ENCODE measurements around the gene SYNJ1. TPM values are rescaled to one million over a fixed set of nuclear protein-coding genes. Genes with fewer than 3 reads are reported as not detected.
A peak's percentile ranks its signal among the peaks of the same experiment; 100 is the strongest.
"Not testable (repeated sequence)": the region's sequence is repeated elsewhere in the genome, so short reads cannot be mapped to it uniquely, and the experiment has no call there.

Gene SYNJ1
- total and polyA plus RNA-seq, 7 experiments from 2014 or later = 4.3 to 28.5 (median 22.1) TPM

DNA sequence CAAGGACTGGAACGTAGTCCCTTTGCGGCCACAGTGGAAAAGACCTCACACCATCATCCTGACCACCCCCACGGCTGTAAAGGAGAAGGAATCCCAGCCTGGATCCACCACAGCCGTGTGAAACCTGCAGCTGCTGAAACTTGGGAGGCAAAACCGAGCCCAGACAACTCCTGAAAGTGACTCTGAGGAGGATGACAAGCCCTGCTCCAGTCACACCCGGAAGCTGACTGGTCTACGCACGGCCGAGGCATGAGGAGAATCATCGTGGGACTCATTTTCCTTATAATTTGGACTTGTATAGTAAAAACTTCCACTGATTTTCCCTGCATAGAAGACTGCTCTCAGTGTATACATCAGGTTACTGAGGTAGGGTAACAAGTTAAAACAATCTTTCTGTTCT, 65.8 kb downstream of the SYNJ1 start:
- H3K27ac Mint-ChIP-seq; DNase-seq; H3K27ac ChIP-seq (ENCODE audit: low read depth, low read length); H3K27me3 ChIP-seq (ENCODE audit: control insufficient read depth in 2 of 2, insufficient read depth in 2 of 2, low read length in 2 of 2); ATAC-seq; H3K4me1 Mint-ChIP-seq; H3K9me3 ChIP-seq (ENCODE audit: control insufficient read depth in 2 of 3, low read length in 3 of 3); intact Hi-C loops (cut with micrococcal nuclease); H3K4me1 ChIP-seq (ENCODE audit: control insufficient read depth in 2 of 2, insufficient read depth in 2 of 2, low read length in 2 of 2); H3K27me3 Mint-ChIP-seq; H3K4me3 ChIP-seq (ENCODE audit: low read length); POLR2A ChIA-PET; H3K4me3 Mint-ChIP-seq: not testable (repeated sequence)
- H3K36me3 Mint-ChIP-seq = peaks cover 32 to 84% (median 61%) of the 10 kb centered on the region in 5 donors
- CTCF ChIA-PET = interaction anchor here (0.6 kb wide), 1 partner anchor 268 kb away, joined by 3 read pairs; no protein-coding TSS in a partner anchor
- H3K9me3 Mint-ChIP-seq = peaks cover 0 to 28% (median 13%) of the 10 kb centered on the region in 11 donors
- peaks cover 13 to 70% (median 21%) of the 10 kb centered on the region in 3 experiments for H3K36me3 ChIP-seq (ENCODE audit: control insufficient read depth in 2 of 3, insufficient read depth in 3 of 3, low read length in 3 of 3)

DNA sequence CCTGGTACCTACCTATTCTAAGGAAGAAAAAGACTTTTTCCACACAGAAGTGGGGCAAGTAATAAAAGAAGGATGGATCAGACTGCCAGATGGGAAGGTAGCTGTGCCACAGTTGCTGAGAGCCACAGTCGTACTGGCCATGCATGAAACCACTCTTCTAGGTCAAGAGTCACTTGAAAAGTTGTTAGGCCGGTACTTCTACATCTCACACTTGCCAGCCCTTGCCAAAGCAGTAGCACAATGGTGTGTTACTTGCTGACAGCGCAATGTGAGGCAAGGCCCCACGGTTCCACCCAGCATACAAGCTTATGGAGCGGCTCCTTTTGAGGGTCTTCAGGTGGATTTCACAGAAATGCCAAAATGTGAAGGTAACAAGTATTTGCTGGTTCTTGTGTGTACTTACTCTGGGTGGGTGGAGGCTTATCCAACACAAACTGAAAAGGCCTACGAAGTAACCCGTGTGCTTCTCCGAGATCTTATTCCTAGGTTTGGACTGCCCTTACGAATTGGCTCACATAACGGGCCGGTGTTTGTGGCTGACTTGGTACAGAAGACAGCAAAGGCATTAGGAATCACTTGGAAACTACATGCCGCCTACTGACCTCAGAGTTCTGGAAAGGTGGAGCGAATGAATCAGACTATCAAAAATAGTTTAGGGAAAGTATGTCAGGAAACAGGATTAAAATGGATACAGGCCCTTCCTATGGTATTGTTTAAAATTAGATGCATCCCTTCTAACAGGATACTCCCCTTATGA, 66.6 kb downstream of the SYNJ1 start:
- ATAC-seq; H3K4me3 ChIP-seq (ENCODE audit: low read length); intact Hi-C loops (cut with micrococcal nuclease); H3K27ac ChIP-seq (ENCODE audit: low read depth, low read length); H3K27ac Mint-ChIP-seq; H3K9me3 ChIP-seq (ENCODE audit: control insufficient read depth in 2 of 3, low read length in 3 of 3); DNase-seq; H3K27me3 ChIP-seq (ENCODE audit: control insufficient read depth in 2 of 2, insufficient read depth in 2 of 2, low read length in 2 of 2); POLR2A ChIA-PET; H3K27me3 Mint-ChIP-seq; CTCF ChIA-PET; H3K4me1 Mint-ChIP-seq; H3K4me1 ChIP-seq (ENCODE audit: control insufficient read depth in 2 of 2, insufficient read depth in 2 of 2, low read length in 2 of 2); H3K4me3 Mint-ChIP-seq: not testable (repeated sequence)
- H3K36me3 ChIP-seq (ENCODE audit: control insufficient read depth in 2 of 3, insufficient read depth in 3 of 3, low read length in 3 of 3) = peaks cover 13 to 74% (median 16%) of the 10 kb centered on the region in 3 experiments
- Mint-ChIP-seq H3K36me3 (peaks cover 36 to 88% (median 65%) of the 10 kb centered on the region in 5 donors), H3K9me3 (peaks cover 0 to 28% (median 13%) of the 10 kb centered on the region in 11 donors)

DNA sequence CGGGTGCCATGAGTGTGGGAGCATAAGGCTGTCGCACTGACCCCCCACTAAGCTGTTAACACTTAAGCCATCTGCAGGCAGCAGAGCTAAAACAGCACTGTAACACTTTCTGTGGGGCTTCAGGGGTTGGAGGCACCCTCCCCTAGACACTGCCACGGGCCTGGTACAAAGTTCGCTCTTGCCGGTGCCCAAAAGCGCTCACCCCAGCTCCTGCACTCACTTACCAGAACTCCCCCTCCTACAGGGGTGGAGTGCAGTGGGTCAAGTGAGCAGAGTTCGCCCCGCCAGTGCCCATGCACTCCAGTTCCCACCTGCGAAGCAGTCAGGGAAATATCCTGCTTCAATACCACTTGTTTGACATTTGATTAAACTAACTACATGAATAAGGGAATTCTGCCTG, 69.3 kb downstream of the SYNJ1 start:
- Mint-ChIP-seq H3K36me3 (peaks cover 9 to 65% (median 38%) of the 10 kb centered on the region in 5 donors), H3K27me3 (no peaks in the 10 kb centered on the region), H3K4me1 (no peaks in the 10 kb centered on the region), H3K4me3 (no peak overlapping the region), H3K27ac (peak overlapping the region in 2 of 9 donors; percentile 4 to 22), H3K9me3 (peaks cover 0 to 2% (median 0%) of the 10 kb centered on the region in 11 donors)
- DNase-seq (no peak), ATAC-seq (no peak)
- H3K4me1 ChIP-seq (ENCODE audit: control insufficient read depth in 2 of 2, insufficient read depth in 2 of 2, low read length in 2 of 2) = no peaks in the 10 kb centered on the region
- ChIA-PET POLR2A (no interaction called here), CTCF (interaction anchor here (0.6 to 1.4 kb wide), 2 partner anchors 168 to 284 kb away, joined by 3 to 5 read pairs; no protein-coding TSS in a partner anchor)
- intact Hi-C loops (cut with micrococcal nuclease) = no loop called here
- no peaks in the 10 kb centered on the region for H3K27me3 ChIP-seq (ENCODE audit: control insufficient read depth in 2 of 2, insufficient read depth in 2 of 2, low read length in 2 of 2)
- no peak overlapping the region for H3K27ac ChIP-seq (ENCODE audit: low read depth, low read length)
- no peaks in the 10 kb centered on the region for H3K9me3 ChIP-seq (ENCODE audit: control insufficient read depth in 2 of 3, low read length in 3 of 3)
- H3K4me3 ChIP-seq (ENCODE audit: low read length) = no peak overlapping the region
- peaks cover 0 to 56% (median 2%) of the 10 kb centered on the region in 3 experiments for H3K36me3 ChIP-seq (ENCODE audit: control insufficient read depth in 2 of 3, insufficient read depth in 3 of 3, low read length in 3 of 3)

DNA sequence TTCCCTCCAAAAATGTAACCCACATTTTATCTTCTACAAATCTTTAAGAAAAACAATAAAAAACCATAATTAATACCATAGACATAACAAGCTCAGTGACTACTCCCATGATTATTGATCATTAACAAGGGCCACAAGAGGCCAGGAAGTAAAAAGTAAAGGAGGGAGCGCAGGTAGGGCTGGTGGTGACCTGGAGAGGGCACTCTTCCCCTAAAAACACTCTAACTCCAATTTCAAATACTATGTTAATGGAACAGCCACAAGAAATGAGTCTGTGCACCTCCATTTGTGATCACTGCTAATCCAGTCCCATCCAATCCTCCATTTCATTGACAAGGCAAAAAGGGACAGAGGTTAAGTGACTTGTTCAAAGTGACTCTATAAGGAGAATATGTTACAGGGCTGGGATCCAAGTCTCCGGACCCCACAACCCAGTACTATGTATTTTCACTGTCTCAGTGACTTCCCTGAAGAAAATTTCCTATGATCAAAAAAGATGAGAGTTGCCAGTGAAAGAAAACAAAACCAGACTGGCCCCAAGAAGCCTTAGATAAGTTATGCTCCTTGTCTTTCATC, 74.4 kb downstream of the SYNJ1 start:
- CTCF ChIA-PET = interaction anchor here (1.1 kb wide), 1 partner anchor 173 kb away, joined by 4 read pairs; no protein-coding TSS in a partner anchor
- Mint-ChIP-seq H3K36me3 (peaks cover 5 to 41% (median 27%) of the 10 kb centered on the region in 5 donors), H3K9me3 (no peaks in the 10 kb centered on the region), H3K4me3 (no peak overlapping the region), H3K4me1 (peaks cover 0 to 12% (median 0%) of the 10 kb centered on the region in 7 donors), H3K27ac (no peak overlapping the region), H3K27me3 (no peaks in the 10 kb centered on the region)
- Histone ChIP-seq H3K27ac (ENCODE audit: low read depth, low read length) (no peak overlapping the region), H3K27me3 (ENCODE audit: control insufficient read depth in 2 of 2, insufficient read depth in 2 of 2, low read length in 2 of 2) (no peaks in the 10 kb centered on the region), H3K9me3 (ENCODE audit: control insufficient read depth in 2 of 3, low read length in 3 of 3) (no peaks in the 10 kb centered on the region), H3K4me3 (ENCODE audit: low read length) (no peak overlapping the region), H3K36me3 (ENCODE audit: control insufficient read depth in 2 of 3, insufficient read depth in 3 of 3, low read length in 3 of 3) (peaks cover 0 to 43% (median 17%) of the 10 kb centered on the region in 3 experiments), H3K4me1 (ENCODE audit: control insufficient read depth in 2 of 2, insufficient read depth in 2 of 2, low read length in 2 of 2) (no peaks in the 10 kb centered on the region)
- POLR2A ChIA-PET = interaction anchor here (0.6 to 0.7 kb wide), 2 partner anchors 9 to 41 kb away, joined by 3 read pairs; partner anchors contain the start of gene CFAP298
- peak in 7 of 9 donors; percentile 8 to 40 (median 28) for DNase-seq
- intact Hi-C loops (cut with micrococcal nuclease) = loop anchor here (1.0 to 5.0 kb wide), 5 partner anchors 119 to 544 kb away; partner anchors contain the start of gene PAXBP1 (in 1 of the 2)
- ATAC-seq = peak; percentile 64

DNA sequence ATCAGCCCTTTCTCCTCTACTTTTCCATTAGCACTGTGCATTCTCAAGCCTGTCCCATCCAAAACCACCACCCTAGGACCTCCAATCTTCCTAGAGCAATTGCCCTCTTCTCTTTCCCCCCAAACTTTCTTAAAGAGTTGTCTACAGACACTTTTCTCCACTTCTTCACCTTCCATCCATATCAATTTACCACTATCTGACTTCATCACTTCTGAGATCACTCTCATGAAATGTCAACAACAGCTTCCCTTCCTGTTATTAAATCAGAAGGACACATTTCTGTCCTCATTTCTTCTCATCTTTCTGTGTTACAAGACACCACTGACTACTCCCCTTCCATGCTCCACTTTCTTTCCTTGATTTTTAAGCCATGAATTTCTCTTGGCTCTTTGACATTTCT, 79.6 kb downstream of the SYNJ1 start:
- H3K36me3 Mint-ChIP-seq = peaks cover 4 to 32% (median 26%) of the 10 kb centered on the region in 5 donors
- H3K9me3 Mint-ChIP-seq = no peaks in the 10 kb centered on the region
- Histone ChIP-seq H3K27me3 (ENCODE audit: control insufficient read depth in 2 of 2, insufficient read depth in 2 of 2, low read length in 2 of 2) (no peaks in the 10 kb centered on the region), H3K9me3 (ENCODE audit: control insufficient read depth in 2 of 3, low read length in 3 of 3) (no peaks in the 10 kb centered on the region), H3K27ac (ENCODE audit: low read depth, low read length) (no peak overlapping the region), H3K36me3 (ENCODE audit: control insufficient read depth in 2 of 3, insufficient read depth in 3 of 3, low read length in 3 of 3) (peaks cover 3 to 46% (median 27%) of the 10 kb centered on the region in 3 experiments), H3K4me1 (ENCODE audit: control insufficient read depth in 2 of 2, insufficient read depth in 2 of 2, low read length in 2 of 2) (no peaks in the 10 kb centered on the region), H3K4me3 (ENCODE audit: low read length) (no peak overlapping the region)
- peaks cover 0 to 9% (median 0%) of the 10 kb centered on the region in 7 donors for H3K4me1 Mint-ChIP-seq
- ATAC-seq = no peak
- CTCF ChIA-PET = no interaction called here
- intact Hi-C loops (cut with micrococcal nuclease) = no loop called here
- DNase-seq = no peak
- POLR2A ChIA-PET = no interaction called here
- no peak overlapping the region for H3K4me3 Mint-ChIP-seq
- H3K27me3 Mint-ChIP-seq = no peaks in the 10 kb centered on the region
- H3K27ac Mint-ChIP-seq = no peak overlapping the region

DNA sequence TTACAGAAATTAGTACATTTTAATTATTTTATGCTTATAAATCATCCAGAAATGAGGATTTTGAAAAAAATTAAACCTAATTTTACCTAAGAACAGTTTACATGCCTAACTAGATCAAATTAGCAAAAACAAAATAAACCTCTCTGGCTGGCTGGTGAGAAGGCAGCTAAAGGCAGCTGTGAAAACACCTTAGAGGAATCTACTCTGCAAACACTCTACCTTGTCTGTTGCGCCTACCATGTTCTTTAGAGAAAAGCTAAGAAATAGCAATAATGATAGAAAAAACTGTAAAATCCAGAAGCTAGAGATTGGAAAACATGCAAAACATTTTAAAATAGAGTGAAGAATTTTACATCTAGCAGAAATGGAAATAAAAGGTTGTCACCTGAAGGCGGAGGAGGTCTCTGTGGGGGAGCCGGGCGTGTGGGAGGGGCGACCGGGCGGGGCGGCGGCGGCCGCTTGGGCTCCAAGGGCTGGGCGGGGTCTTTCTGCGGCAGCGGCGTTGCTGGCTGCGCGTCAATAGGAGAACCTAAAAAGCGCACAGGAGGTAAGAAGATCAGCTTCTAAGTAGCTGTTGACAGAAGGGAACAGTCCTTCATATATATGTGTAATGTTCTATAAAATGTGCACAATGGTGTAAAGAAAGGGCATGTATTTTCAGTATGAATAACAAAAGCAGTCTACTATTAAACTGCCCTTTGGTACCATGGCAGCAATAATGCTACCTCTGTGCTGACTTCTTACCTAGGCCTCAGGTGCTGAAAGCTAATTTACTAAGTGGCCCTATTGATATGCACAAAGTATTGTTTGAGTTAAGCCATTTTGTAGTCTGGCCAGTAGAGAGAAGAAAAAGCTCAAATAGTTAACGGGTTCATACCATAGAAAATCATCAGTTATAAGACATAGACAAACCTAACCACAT, 82.3 kb downstream of the SYNJ1 start:
- CTCF ChIA-PET = interaction anchor here (1.1 kb wide), 1 partner anchor 11 kb away, joined by 3 read pairs; no protein-coding TSS in a partner anchor
- intact Hi-C loops (cut with micrococcal nuclease) = no loop called here
- no peak overlapping the region for H3K4me3 ChIP-seq (ENCODE audit: low read length)
- H3K27me3 Mint-ChIP-seq = no peaks in the 10 kb centered on the region
- peaks cover 4 to 38% (median 29%) of the 10 kb centered on the region in 5 donors for H3K36me3 Mint-ChIP-seq
- H3K9me3 ChIP-seq (ENCODE audit: control insufficient read depth in 2 of 3, low read length in 3 of 3) = no peaks in the 10 kb centered on the region
- no peak for DNase-seq
- H3K4me1 ChIP-seq (ENCODE audit: control insufficient read depth in 2 of 2, insufficient read depth in 2 of 2, low read length in 2 of 2) = no peaks in the 10 kb centered on the region
- ATAC-seq = no peak
- no peaks in the 10 kb centered on the region for H3K9me3 Mint-ChIP-seq
- peaks cover 3 to 61% (median 31%) of the 10 kb centered on the region in 3 experiments for H3K36me3 ChIP-seq (ENCODE audit: control insufficient read depth in 2 of 3, insufficient read depth in 3 of 3, low read length in 3 of 3)
- no peak overlapping the region for H3K27ac ChIP-seq (ENCODE audit: low read depth, low read length)
- no peaks in the 10 kb centered on the region for H3K27me3 ChIP-seq (ENCODE audit: control insufficient read depth in 2 of 2, insufficient read depth in 2 of 2, low read length in 2 of 2)
- POLR2A ChIA-PET = no interaction called here
- no peak overlapping the region for H3K4me3 Mint-ChIP-seq
- H3K4me1 Mint-ChIP-seq = peaks cover 0 to 6% (median 0%) of the 10 kb centered on the region in 7 donors
- peak overlapping the region in 1 of 9 donors; percentile 54 for H3K27ac Mint-ChIP-seq
